Keratinocyte (primary cell): ENCODE results near the gene NUBP2. TPM values are rescaled to one million over a fixed set of nuclear protein-coding genes. Genes with fewer than 3 reads are reported as not detected.

Source experiments
- DNase-seq: peaks from one replicate; pipeline ENCODE4 v3.0.0-alpha.2; 2011; ENCODE audit warnings: low read depth, missing footprints, low spot score
- FAIRE-seq: peaks from 2 replicates; lab custom pipeline; 2011; peaks lifted over from hg19 to GRCh38; lab: Jason Lieb, UNC
- H2AFZ ChIP-seq: 2 replicates; pipeline ENCODE4 v1.6.0; 2012; ENCODE audit warnings: low read length, control low read depth, inconsistent platforms; ENCODE audit not compliant: control insufficient read depth
- H3K27ac ChIP-seq: 2 replicates; pipeline ENCODE4 v1.5.1; 2011; ENCODE audit warnings: low read length; ENCODE audit not compliant: control insufficient read depth, insufficient read depth
- H3K27me3 ChIP-seq: 3 replicates; pipeline ENCODE4 v1.6.0; 2011; ENCODE audit warnings: low read length; ENCODE audit not compliant: control insufficient read depth, insufficient read depth; ENCODE audit errors: extremely low read depth
- H3K36me3 ChIP-seq, 2 experiments: 2 replicates in 1 of 2; 3 replicates in 1 of 2; pipeline ENCODE4 v1.5.1; 2011; ENCODE audit warnings: low read length in 2 of 2, mild to moderate bottlenecking in 1 of 2; ENCODE audit not compliant: control insufficient read depth in 2 of 2, insufficient read depth in 2 of 2; ENCODE audit errors: extremely low read depth in 1 of 2
- H3K4me1 ChIP-seq: 3 replicates; pipeline ENCODE4 v1.5.1; 2011; ENCODE audit warnings: low read length; ENCODE audit not compliant: control insufficient read depth, insufficient read depth; ENCODE audit errors: extremely low read depth
- H3K4me2 ChIP-seq: 3 replicates; pipeline ENCODE4 v1.6.0; 2011; ENCODE audit warnings: low read depth, low read length; ENCODE audit not compliant: control insufficient read depth, insufficient read depth; ENCODE audit errors: extremely low read depth
- H3K4me3 ChIP-seq, 3 experiments: fragments of 200-600 bp in 1 of 3; sonication (generic) in 1 of 3; 2 replicates in 2 of 3; 3 replicates in 1 of 3; pipeline ENCODE4 v1.5.1; 2011 to 2016; ENCODE audit warnings: low read length in 3 of 3, mild to moderate bottlenecking in 3 of 3, control low read depth in 2 of 3, inconsistent platforms in 1 of 3, low read depth in 1 of 3, mixed read lengths in 1 of 3, mixed run types in 1 of 3, moderate library complexity in 1 of 3; ENCODE audit not compliant: control insufficient read depth in 2 of 3, insufficient read depth in 2 of 3; ENCODE audit errors: extremely low read depth in 1 of 3
- H3K79me2 ChIP-seq: 2 replicates; pipeline ENCODE4 v1.6.0; 2012; ENCODE audit warnings: low read length; ENCODE audit not compliant: control insufficient read depth, insufficient read depth
- H3K9ac ChIP-seq: 3 replicates; pipeline ENCODE4 v1.6.0; 2011; ENCODE audit warnings: low read length; ENCODE audit not compliant: control insufficient read depth, insufficient read depth; ENCODE audit errors: extremely low read depth
- H3K9me1 ChIP-seq: 3 replicates; pipeline ENCODE4 v1.6.0; 2011; ENCODE audit warnings: low read length; ENCODE audit not compliant: control insufficient read depth, insufficient read depth; ENCODE audit errors: extremely low read depth
- H3K9me3 ChIP-seq: 2 replicates; pipeline ENCODE4 v1.5.1; 2012; ENCODE audit warnings: low read depth, low read length; ENCODE audit not compliant: control insufficient read depth
- H4K20me1 ChIP-seq: 3 replicates; pipeline ENCODE4 v1.6.0; 2011; ENCODE audit warnings: low read length; ENCODE audit not compliant: control insufficient read depth, insufficient read depth; ENCODE audit errors: extremely low read depth
- CTCF ChIP-seq, 3 experiments: IDR thresholded peaks in 1 of 3; conservative IDR thresholded peaks in 1 of 3; optimal IDR thresholded peaks in 1 of 3; 2 replicates in 2 of 3; 3 replicates in 1 of 3; pipeline versions ENCODE3 to v1.5.1; 2011; ENCODE audit warnings: low read length in 3 of 3, mild to moderate bottlenecking in 3 of 3, moderate library complexity in 2 of 3, control low read depth in 1 of 3, inconsistent platforms in 1 of 3; ENCODE audit not compliant: insufficient read depth in 2 of 3; ENCODE audit errors: extremely low read depth in 1 of 3
- EZH2 ChIP-seq: IDR thresholded peaks from one replicate; pipeline ENCODE4 v1.6.1; 2012; ENCODE audit warnings: inconsistent platforms, mild to moderate bottlenecking, low read length, moderate library complexity
- dilution Hi-C: fragments of 300-500 bp; cut with MboI; formaldehyde crosslinking; loops from one replicate; pipeline ENCODE4 v1.7.0; 2020; ENCODE audit warnings: low sequenced_read_pairs; ENCODE audit not compliant: extremely low pct_ligation_motif_present
- polyA plus RNA-seq, 5 experiments: library from polyadenylated mRNA; depleted of rRNA in 3 of 5; stranded (reverse) in 3 of 5; stranded (forward) in 1 of 5; unstranded in 1 of 5; fragments of >200 nt; gene quantifications; 1 replicate in 1 of 5; 2 replicates in 3 of 5; 3 replicates in 1 of 5; pipeline versions ENCODE4 v1.2.1 to v1.2.3, GENCODE V29; 2011 to 2012; ENCODE audit warnings: missing spikeins in 2 of 5, low read depth in 1 of 5, low replicate concordance in 1 of 5

Gene NUBP2
- polyA plus RNA-seq, 1 donor (not counting 4 experiments of a cell fraction or from before 2014, with no cell fraction given) = 24.4 TPM

GRCh38 chr16:1781254-1781653 lies 1.5 kb upstream of the NUBP2 start:
- Histone ChIP-seq H3K9me1 (peaks cover 4% of the 10 kb centered on the region), H3K27me3 (no peaks in the 10 kb centered on the region), H3K9me3 (no peaks in the 10 kb centered on the region), H3K4me2 (peak overlapping the region; percentile 89), H3K27ac (peak overlapping the region; percentile 22), H3K4me3 (peak overlapping the region; percentile 84 to 92 (median 86)), H4K20me1 (no peaks in the 10 kb centered on the region), H3K9ac (peak overlapping the region; percentile 76), H2AFZ (no peak overlapping the region), H3K36me3 (peaks cover 0 to 12% of the 10 kb centered on the region in 2 experiments), H3K4me1 (peaks cover 17% of the 10 kb centered on the region), H3K79me2 (peaks cover 28% of the 10 kb centered on the region)
- no peak for DNase-seq
- no peak for FAIRE-seq
- dilution Hi-C loops = no loop called here
- TF ChIP-seq EZH2 (no peak), CTCF (optimal IDR thresholded peaks at IDR 0.05 in 1 of 3, IDR thresholded peaks at IDR 0.05 in 1 of 3, conservative IDR thresholded peaks at IDR 0.05 in 1 of 3; ENCODE audit: extremely low read depth in 1 of 3, insufficient read depth in 2 of 3, low read length in 3 of 3) (no peak)

- H3K9ac ChIP-seq = peak overlapping the region; percentile 76
- DNase-seq (no peak), FAIRE-seq (no peak)
- peaks cover 4% of the 10 kb centered on the region for H3K9me1 ChIP-seq
- dilution Hi-C loops = no loop called here
- peaks cover 34% of the 10 kb centered on the region for H3K79me2 ChIP-seq
- no peaks in the 10 kb centered on the region for H4K20me1 ChIP-seq
- H3K36me3 ChIP-seq = peaks cover 0 to 12% of the 10 kb centered on the region in 2 experiments
- peaks cover 17% of the 10 kb centered on the region for H3K4me1 ChIP-seq
- H3K9me3 ChIP-seq = no peaks in the 10 kb centered on the region
- peak overlapping the region; percentile 84 to 92 (median 86) for H3K4me3 ChIP-seq
- H3K27me3 ChIP-seq = no peaks in the 10 kb centered on the region
- H3K4me2 ChIP-seq = peak overlapping the region; percentile 89
- peak overlapping the region; percentile 22 for H3K27ac ChIP-seq
- H2AFZ ChIP-seq = no peak overlapping the region
- TF ChIP-seq CTCF (optimal IDR thresholded peaks at IDR 0.05 in 1 of 3, IDR thresholded peaks at IDR 0.05 in 1 of 3, conservative IDR thresholded peaks at IDR 0.05 in 1 of 3; ENCODE audit: extremely low read depth in 1 of 3, insufficient read depth in 2 of 3, low read length in 3 of 3) (peak in 2 of 3 experiments; percentile 15 to 29), EZH2 (no peak)
Observed at GRCh38 chr16:1781758-1782407, 877 bp upstream of the NUBP2 start.
